HG03175 (cell line): ENCODE results near the gene RGS6.

Source experiments
- ATAC-seq: cut with Tn5 transposase; IDR thresholded peaks from one replicate; pipeline ENCODE4 v1.9.1; 2021; ENCODE audit warnings: mild to moderate bottlenecking, moderate library complexity; ENCODE audit not compliant: unreplicated experiment

Gene RGS6

GRCh38 chr14:72615451-72616121, 683.4 kb downstream of the RGS6 start:
- no peak for ATAC-seq
